Measurements from ENCODE around the gene LBHD1.
"Not testable (repeated sequence)": the region's sequence is repeated elsewhere in the genome, so short reads cannot be mapped to it uniquely, and the experiment has no call there.

Gene LBHD1

GRCh38 chr11:62693624-62694023 is 21.6 kb upstream of the LBHD1 start:
- not testable (repeated sequence) for DNase-seq

GRCh38 chr11:62689421-62690183 is 17.5 kb upstream of the LBHD1 start, which contains the start of gene LRRN4CL:
TSS of gene LRRN4CL (minus strand) at chr11:62689530. CDS start at chr11:62688508, 1,022 bp downstream.
- DNase-seq: no peak

- DNase-seq: no peak
Observed at GRCh38 chr11:62688491-62688890, 16.4 kb upstream of the LBHD1 start.

GRCh38 chr11:62687508-62688396 is 15.7 kb upstream of the LBHD1 start:
- no peak for DNase-seq

- DNase-seq: no peak
Observed at GRCh38 chr11:62682518-62682917, 10.5 kb upstream of the LBHD1 start.

GRCh38 chr11:62680825-62681240 is 8.8 kb upstream of the LBHD1 start:
- DNase-seq: peak; percentile 43

GRCh38 chr11:62678770-62679696 is 7.0 kb upstream of the LBHD1 start, which contains the start of gene UBXN1:
TSS of gene UBXN1 (minus strand) at chr11:62679073. CDS start at chr11:62678923, 150 bp downstream.
- DNase-seq: peak; percentile 94

GRCh38 chr11:62678433-62678769 is 6.3 kb upstream of the LBHD1 start:
- no peak for DNase-seq

GRCh38 chr11:62677714-62678113 is 5.6 kb upstream of the LBHD1 start:
- DNase-seq: no peak

- DNase-seq: no peak
Observed at GRCh38 chr11:62677156-62677555, 5.1 kb upstream of the LBHD1 start.

GRCh38 chr11:62676698-62677097 is 4.6 kb upstream of the LBHD1 start:
- DNase-seq: no peak

GRCh38 chr11:62675415-62675814 is 3.3 kb upstream of the LBHD1 start:
- DNase-seq: not testable (repeated sequence)

- DNase-seq: no peak
Observed at GRCh38 chr11:62673196-62673525, 1.1 kb upstream of the LBHD1 start.

- no peak for DNase-seq
Observed at GRCh38 chr11:62671236-62671607, 845 bp downstream of the LBHD1 start.

- DNase-seq: no peak
Observed at GRCh38 chr11:62669420-62670161, 2.5 kb downstream of the LBHD1 start.

GRCh38 chr11:62667460-62667859 is 4.6 kb downstream of the LBHD1 start:
- no peak for DNase-seq

GRCh38 chr11:62666259-62666926 is 5.7 kb downstream of the LBHD1 start:
- DNase-seq: no peak

- peak; percentile 60 for DNase-seq
Observed at GRCh38 chr11:62665599-62666258, 6.3 kb downstream of the LBHD1 start.

GRCh38 chr11:62665075-62665598 is 6.9 kb downstream of the LBHD1 start, which contains the start of the genes C11orf98 and CSKMT:
TSS of gene C11orf98 (minus strand) at chr11:62665210. CDS start at chr11:62665169, 41 bp downstream.
TSS of gene CSKMT (plus strand) at chr11:62665312. CDS start at chr11:62665880, 568 bp downstream.
- peak; percentile 97 for DNase-seq

- no peak for DNase-seq
Observed at GRCh38 chr11:62664405-62665074, 7.5 kb downstream of the LBHD1 start.
